H1 (cell line): ENCODE results near the gene IRAK3. TPM values are rescaled to one million over a fixed set of nuclear protein-coding genes. Genes with fewer than 3 reads are reported as not detected.

Source experiments
- CBX8 ChIP-seq: fragments of 300-800, 300-1000 bp; sonication (generic); IDR thresholded peaks from 2 replicates; pipeline ENCODE4 v1.7.1; 2016; ENCODE audit warnings: low read depth, low read length, borderline replicate concordance
- EZH2 ChIP-seq: fragments of 200-600 bp; sonication (generic); IDR thresholded peaks from 2 replicates; pipeline ENCODE4 v1.7.1; 2012; ENCODE audit warnings: low read depth, mild to moderate bottlenecking, moderate library complexity, low read length, inconsistent platforms; ENCODE audit not compliant: severe bottlenecking
- GTF2F1 ChIP-seq: IDR thresholded peaks from 2 replicates; pipeline ENCODE4 v1.6.1; 2012; ENCODE audit warnings: low read depth, low read length, improper control_type of control experiment, borderline replicate concordance
- JUND ChIP-seq: IDR thresholded peaks from 2 replicates; pipeline ENCODE4 v1.6.1; 2011; ENCODE audit warnings: mild to moderate bottlenecking, improper control_type of control experiment, low read length
- NRF1 ChIP-seq: IDR thresholded peaks from 2 replicates; pipeline ENCODE4 v1.6.1; 2011; ENCODE audit warnings: mild to moderate bottlenecking, low read depth, low read length, improper control_type of control experiment
- PHF8 ChIP-seq: fragments of 200-600 bp; sonication (generic); conservative IDR thresholded peaks from 2 replicates; pipeline ENCODE4 v1.7.1; 2012; ENCODE audit warnings: low read depth, mild to moderate bottlenecking, inconsistent platforms, low read length, moderate library complexity
- SAP30 ChIP-seq: fragments of 300-600 bp; sonication (generic); IDR thresholded peaks from 2 replicates; pipeline ENCODE4 v1.7.1; 2012; ENCODE audit warnings: low read length, moderate library complexity, mild to moderate bottlenecking, inconsistent platforms; ENCODE audit not compliant: insufficient read depth, insufficient replicate concordance
- SIX5 ChIP-seq: IDR thresholded peaks from 2 replicates; pipeline ENCODE4 v1.6.1; 2011; ENCODE audit warnings: mild to moderate bottlenecking, low read depth, low read length
- polyA plus RNA-seq, 7 experiments: library from polyadenylated mRNA; depleted of rRNA in 3 of 7; stranded (reverse) in 5 of 7; unstranded in 2 of 7; fragments of >200 nt in 5 of 7; fragments of 200-250 nt in 2 of 7; gene quantifications; 1 replicate in 5 of 7; 2 replicates in 1 of 7; 4 replicates in 1 of 7; pipeline versions ENCODE4 v1.2.1 to v1.2.3, GENCODE V29; 2011 to 2013; ENCODE audit warnings: missing spikeins in 2 of 7, mixed read lengths in 2 of 7
- total RNA-seq: library from RNA; stranded (reverse); fragmentation: NEBNext Ultra II Directional; extraction: Animal tissue kit (Norgen Biotek cat#: 25700); gene quantifications from 2 replicates; pipeline ENCODE4 v1.2.1, GENCODE V29; 2021
- TF ChIP-seq, protein P1 (sequence below): IDR thresholded peaks from 2 replicates; pipeline ENCODE4 v1.6.1; 2012; ENCODE audit warnings: inconsistent platforms

The IRAK3 gene
- total and polyA plus RNA-seq, 2 of the 8 experiments (the other 6 are each of a cell fraction or from before 2014, with no cell fraction given): 0.51 to 2.2 TPM

DNA sequence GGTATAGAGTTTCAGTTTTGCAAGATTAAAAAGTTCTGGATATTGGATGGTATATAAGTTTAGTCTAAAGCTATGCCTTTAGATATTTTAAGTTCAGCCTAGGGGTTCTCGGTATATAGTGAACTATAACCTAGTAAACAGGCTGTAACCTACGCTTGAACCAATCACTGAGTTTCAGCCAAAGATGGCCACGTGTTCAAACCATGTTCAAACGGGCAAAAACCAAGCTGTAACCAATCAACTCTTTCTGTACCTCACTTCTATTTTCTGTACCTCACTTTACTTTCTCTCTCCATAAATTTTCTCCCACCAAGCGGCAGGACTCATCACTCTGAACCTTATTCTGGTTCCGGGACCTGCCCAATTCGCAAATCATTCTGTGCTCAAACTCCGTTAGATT is 20.6 kb upstream of the IRAK3 start (continued):
- no peak for TF ChIP-seq PHF8
- no peak for TF ChIP-seq JUND
- TF ChIP-seq EZH2: no peak
- TF ChIP-seq SAP30: no peak
- no peak for TF ChIP-seq CBX8
- TF ChIP-seq, protein P1, sequence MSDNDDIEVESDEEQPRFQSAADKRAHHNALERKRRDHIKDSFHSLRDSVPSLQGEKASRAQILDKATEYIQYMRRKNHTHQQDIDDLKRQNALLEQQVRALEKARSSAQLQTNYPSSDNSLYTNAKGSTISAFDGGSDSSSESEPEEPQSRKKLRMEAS: no peak
- TF ChIP-seq NRF1: no peak
- TF ChIP-seq GTF2F1: no peak
- TF ChIP-seq SIX5: no peak
